GM19395 (cell line): ENCODE measurements around the gene CST1.
"Not testable (repeated sequence)": the region's sequence is repeated elsewhere in the genome, so short reads cannot be mapped to it uniquely, and the experiment has no call there.

Experiments
- ATAC-seq: cut with Tn5 transposase; IDR thresholded peaks from one replicate; pipeline ENCODE4 v1.9.1; 2021; ENCODE audit warnings: mild to moderate bottlenecking, moderate library complexity; ENCODE audit not compliant: unreplicated experiment

The CST1 gene, protein sequence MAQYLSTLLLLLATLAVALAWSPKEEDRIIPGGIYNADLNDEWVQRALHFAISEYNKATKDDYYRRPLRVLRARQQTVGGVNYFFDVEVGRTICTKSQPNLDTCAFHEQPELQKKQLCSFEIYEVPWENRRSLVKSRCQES

DNA sequence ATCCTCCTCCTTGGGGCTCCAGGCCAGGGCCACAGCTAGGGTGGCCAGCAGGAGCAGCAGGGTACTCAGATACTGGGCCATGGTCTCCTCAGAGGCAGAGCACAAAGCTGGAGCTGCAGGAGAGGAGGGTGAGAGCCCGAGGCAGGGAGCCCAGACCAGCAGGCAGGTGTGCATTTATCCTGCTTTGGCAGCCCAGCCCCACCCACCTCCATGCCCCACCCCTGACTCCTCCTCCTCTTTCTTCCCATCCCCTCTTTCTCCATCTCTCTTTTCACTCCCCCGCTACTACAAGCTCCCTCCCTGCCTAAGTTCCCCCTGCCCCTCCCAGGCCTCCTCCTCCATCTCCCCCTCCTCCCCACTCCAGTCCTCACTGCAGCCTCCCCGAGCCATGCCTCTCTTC, at the start of gene CST1:
Gene CST1 (minus strand): TSS at position 150 of the 400 bp plus-strand sequence. CDS start 69 bp downstream, at position 81.
- not testable (repeated sequence) for ATAC-seq

DNA sequence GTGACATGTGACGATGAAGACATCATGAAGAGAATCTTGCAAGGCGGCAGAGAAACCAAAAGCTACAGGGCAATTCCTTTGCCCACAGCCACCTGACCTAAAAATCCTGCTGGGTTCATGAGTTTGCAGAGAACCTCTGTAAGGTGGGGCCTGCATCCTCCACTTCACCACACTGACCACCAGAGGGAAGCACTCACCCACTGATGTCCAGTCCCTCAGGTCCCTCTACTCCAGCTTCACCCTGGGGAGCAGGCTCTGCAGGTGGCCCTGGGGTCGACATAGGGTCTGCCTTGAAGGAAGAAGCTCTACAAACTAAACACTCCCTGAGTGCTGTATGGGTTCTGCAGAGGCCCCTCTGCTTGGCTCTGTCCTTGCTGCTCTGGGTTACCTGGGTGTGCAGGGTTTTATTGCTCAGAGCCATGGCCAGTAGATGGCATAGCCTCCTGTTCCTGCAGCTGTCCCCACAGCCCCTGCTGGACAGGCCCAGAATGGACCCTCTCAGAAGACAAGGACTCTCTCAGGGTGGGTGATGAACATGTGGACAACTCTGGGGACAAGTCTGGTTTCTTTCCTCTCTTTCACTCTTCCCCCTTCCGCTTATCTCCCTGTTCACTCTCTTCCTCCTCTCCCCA, 48.6 kb upstream of the CST1 start:
- ATAC-seq = peak; percentile 84

DNA sequence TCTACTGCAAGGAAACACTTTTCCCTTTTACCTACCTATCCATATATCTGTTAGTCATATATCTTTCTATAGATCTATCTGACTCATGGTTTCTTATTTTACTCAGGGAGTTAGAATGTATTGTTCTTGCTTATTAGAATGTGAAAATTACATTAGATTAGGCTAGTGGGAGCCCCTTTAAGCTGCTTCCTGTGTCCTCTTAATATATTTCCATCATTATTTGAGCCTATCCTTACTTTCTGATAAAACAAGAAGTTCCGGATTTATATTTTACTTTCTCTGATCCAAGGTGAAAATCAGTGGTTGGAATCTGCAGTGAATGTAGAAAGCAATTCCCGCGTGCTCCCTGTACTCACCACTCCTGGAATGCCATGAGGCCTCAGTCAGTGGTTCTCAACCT, 44.8 kb upstream of the CST1 start:
- no peak for ATAC-seq

DNA sequence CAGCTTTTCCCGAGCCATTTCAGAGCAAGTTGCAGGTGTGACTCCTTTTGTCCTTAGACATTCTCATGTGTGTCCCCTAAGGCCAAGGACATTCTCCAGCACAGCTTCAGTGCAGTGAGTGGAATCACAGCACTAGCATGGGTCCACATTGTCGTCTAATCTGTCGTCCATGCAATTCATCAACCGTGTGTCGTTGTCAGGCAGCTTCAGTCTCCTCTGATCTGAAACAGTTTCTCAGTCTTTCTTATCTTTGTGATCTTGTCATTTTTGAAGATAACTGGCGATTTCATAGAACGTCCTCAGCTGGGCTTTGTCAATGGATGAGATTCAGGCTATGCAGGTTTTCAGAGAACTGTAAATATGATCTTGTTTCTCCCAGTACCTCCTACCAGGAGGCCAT, 44.1 kb upstream of the CST1 start:
- ATAC-seq = no peak

DNA sequence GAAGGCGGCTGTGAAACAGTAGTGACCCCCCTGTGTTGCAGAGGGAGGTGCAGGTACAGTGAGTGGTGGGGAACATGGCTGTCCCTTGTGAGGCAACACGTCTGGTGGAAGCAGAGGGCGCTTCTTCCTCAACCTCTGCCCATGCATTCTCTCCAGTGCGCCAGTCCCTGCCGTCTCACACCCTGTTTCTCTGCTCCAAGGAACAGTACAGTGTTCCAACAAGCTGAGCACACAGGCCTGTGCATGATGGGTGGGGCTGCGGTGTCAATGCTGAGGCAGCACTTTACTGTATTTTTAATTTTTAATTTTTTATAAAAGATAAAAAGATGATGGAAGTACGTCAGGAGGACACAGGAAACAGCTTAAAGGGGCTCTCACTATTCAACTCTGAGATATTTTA, 43.3 kb upstream of the CST1 start:
- no peak for ATAC-seq

DNA sequence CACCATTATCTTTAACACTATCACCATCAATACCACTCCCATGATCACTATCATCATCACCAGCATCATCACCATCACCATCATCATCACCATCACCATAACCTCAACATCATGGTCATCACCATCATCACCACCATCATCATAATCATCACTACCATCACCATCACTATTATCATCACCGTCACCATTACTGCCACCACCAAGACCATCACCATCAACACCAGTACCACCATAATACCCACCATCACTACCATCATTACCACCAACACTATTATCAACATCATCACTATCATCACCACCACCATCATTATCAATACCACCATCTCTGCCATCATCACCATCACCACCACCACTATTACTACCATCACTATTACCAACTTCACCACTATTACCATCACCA, 32.7 kb upstream of the CST1 start:
- no peak for ATAC-seq

DNA sequence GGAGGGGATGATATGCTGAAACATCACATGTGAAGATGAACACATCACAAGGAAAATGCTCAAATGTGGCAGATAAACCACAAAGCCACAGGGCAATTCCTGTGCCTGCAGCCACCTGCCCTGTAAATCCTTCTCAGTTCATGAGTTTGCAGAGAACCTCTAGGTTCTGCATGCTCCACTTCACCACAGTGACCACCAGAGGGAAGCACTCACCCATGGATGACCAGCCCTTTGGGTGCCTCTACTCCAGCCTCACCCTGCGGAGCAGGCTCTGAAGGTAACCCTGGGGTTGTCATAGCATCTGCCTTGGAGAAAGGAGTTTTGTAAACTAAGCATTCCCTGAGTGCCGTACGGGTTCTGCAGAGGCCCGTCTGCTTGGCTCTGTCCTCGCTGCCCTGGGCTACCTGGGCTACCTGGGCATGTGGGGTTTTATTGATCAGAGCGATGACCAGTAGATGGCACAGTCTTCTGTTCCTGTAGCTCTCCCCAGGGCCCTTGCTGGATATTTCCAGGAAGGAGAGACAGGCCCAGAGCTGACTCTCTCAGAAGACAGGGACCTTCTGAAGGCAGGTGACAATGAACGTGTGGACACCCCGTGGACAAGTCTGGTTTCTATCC, 31.7 kb upstream of the CST1 start:
- no peak for ATAC-seq

DNA sequence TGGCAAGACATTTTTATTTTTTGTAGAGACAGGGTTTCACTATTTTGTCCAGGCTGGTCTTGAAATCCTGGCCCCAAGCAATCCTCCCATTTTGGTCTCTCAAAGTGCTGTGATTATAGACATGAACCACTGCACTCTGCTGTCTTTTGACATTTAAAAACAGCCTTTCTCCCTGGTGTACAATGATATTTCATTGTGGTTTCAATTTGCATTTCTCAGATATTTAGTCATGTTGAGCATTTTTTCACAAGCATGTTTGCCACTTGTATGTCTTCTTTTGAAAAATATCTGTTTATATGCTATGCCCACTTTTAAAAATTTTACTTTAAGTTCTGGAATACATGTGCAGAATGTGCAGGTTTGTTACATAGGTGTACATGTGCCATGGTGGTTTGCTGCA, 27.9 kb upstream of the CST1 start:
- not testable (repeated sequence) for ATAC-seq

DNA sequence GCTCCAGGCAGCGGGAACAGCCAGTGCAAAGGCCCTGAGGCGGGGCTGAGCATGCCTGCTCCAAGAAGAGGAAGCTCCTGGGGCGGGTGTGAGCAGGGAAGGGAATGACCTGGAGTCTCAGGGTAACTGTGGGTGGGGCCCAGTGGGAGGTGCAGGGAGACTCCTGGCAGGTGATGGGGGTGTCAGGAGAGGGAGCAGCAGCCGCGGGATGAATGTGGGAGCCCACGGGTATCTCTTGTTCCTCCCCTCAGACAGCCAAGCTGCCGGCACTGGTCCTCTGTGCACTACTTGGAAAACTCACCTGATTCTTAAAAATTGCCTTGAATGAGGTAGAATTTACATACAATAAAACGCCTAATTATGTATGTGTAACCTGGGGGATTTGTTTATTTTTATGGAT, 26.6 kb upstream of the CST1 start:
- ATAC-seq = not testable (repeated sequence)

DNA sequence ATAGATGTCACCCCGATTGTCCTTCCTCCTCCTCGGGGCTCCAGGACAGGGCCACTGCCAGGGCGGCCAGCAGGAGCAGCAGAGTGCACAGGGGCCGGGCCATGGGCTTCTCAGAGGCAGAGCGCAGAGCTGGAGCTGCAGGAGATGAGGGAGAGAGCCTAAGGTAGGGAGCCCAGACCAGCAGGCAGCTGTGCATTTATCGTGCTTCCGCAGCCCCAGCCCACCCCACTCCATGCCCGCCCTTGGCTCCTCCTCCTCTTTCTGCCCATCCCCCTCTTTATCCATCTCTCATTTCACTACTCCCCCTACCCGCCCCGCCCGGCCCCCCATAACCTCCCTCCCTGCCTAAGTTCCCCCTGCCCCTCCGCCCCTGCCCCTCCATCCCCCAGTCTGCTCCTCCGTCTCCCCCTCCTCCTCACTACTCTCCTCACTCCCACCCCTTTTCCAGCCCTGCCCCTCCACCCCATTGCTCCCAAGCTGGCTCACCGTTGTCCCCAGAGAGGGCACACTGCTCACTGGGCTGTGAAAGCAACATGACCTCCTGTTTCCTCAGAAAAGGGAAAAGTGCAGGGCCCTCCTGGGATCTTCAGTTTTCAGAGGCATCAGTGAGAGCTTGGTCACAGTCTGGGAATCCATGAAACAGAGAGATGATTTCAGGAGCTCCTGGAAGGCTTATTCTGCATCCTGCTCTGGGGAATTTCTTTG, 25.5 kb upstream of the CST1 start:
- no peak for ATAC-seq

DNA sequence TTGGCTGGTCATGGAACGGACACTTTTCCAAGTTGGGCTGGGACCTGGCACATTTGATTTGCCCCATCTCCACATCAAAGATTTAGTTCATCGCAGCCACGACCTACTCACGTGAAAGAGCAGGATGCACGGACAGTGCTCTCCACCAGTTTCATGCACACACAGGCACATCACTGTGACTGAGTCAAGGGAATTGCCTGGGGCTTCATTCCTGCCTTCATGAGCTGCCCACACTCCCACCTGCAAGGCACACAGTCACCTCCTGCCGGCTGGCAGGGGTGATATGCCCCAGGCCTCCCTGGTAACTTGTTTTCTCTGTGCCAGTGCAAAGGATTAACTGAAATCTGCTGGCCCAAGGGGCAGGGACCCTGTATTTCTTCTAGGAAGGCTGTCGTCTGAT, 23.3 kb upstream of the CST1 start:
- ATAC-seq = no peak

DNA sequence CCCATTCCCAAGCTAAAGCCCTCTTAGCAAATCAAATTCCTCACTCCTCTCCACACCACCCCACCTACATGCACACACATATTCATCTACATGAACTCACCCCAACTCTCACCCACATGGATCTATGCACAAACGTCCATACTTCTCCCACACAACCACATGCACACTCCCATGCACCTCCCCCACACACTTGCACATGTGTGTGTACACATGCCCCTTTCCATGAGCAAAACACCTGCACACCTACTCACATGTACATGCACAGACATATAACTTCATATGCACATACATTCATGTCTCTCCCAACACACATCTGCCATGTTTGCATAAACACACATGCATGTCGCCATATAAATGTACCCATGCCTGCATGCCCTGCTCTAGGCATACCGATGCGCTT, 22.8 kb upstream of the CST1 start:
- no peak for ATAC-seq

DNA sequence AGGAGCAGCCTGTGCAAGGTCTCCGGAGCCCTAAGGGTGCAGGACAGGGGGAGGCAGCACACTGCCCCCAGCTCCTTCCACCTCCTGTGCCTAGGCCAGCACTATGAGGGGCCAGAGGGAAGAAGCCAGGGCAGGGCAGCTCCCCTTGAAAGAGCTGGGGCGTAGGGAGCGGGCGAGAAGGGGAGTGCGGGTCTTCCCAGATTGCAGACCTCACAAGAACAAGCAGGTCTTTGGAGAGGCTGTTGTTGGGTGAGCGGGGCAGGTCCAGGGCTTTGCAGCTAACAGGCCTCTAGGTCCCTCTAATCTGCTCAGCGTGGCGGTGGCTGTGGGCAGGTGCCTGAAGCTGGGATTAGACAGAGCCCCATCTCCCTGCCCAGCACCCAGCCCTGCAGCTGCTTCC, 22.4 kb upstream of the CST1 start:
- ATAC-seq = no peak

DNA sequence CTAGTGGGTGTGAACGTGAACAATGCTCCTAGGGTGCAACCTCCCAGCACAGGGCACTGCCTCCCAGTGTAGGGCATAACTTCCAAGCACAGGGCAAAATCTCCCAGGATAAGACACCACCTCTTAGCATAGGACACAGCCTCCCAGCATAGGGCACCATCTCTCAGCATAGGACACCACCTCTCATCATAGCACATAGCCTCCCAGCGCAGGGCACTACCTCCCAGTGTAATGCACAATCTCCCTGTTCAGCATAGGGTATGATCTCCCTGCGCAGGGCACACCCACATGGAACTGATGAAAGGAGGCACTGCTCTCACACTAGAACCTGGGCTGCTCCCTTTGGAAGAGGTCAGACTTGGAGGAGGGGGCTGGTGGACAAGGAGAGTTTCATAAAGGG, 21.3 kb upstream of the CST1 start:
- ATAC-seq = no peak

DNA sequence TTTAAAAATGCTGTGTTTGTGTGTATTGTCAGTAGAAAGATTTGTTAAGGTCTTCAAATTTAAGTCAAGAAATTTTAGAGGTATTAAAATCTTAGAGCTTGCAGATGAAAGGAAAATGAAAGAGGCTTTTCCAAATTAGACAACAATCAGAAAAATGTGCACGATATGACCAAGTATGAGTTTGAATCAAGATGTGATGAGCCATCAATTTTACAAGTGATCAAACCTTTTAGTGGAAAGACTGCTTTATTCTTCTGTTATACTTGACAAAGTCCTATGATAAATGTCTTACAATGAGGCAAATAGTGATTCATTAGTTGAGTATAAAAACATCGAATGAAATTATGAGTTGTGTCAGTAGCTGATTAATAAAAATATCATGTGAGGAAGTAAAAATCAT, 19.6 kb upstream of the CST1 start:
- no peak for ATAC-seq

DNA sequence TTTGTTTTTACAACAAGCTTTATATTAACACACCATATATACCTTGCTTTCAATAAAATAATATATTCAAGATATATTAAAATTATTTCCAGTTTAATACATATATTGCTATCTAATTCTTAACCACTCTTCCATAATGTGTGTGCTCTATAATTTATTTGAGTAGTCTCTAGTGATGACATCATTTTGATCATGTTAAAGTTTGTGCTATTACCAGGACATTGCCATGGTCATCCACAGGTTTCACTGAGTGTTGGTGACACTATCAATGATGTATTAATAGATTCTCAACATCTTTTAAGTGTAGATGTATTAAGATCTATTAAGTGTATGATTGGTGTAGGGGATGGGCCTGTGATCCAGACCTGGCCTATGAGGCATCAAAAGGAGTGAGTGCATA, 17.8 kb upstream of the CST1 start:
- not testable (repeated sequence) for ATAC-seq

DNA sequence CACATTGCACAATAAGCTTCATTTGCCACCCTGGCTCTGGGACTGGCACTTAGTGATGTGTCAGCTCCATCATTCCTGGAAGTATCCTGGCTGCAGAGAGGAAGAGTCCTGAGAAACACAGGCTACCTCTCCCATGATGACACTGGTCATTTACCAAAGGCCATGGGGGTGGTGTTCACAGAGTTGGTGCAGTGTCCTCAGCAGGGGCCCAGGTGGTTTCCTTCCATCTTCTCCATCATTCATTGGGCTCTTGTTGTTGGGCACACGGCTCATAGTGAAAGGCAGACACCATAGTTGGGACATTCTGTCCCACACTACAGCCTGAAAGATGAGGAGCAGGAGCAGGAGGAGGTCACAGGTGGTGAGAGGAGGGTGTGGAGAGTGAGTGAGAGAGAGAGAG, 15.8 kb upstream of the CST1 start:
- no peak for ATAC-seq

DNA sequence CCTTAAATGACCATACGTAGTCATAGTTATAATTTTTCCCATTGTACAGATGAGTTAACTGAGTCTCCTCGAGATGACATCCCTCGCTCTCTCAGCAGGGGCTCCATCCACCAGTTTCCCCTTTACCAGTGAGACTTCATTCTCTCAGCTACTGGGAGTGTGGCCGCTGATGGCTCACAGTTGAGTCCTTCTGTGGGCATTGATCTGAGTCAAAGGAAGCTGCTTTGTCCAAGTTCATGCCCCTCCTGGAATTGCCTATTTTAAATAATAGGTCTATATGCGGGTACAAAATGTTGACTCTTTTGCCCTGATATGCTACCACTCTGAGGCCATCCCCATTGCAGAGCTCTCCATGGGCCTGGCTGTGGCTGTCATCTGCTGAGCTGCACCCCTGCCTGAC, 14.8 kb upstream of the CST1 start:
- no peak for ATAC-seq

DNA sequence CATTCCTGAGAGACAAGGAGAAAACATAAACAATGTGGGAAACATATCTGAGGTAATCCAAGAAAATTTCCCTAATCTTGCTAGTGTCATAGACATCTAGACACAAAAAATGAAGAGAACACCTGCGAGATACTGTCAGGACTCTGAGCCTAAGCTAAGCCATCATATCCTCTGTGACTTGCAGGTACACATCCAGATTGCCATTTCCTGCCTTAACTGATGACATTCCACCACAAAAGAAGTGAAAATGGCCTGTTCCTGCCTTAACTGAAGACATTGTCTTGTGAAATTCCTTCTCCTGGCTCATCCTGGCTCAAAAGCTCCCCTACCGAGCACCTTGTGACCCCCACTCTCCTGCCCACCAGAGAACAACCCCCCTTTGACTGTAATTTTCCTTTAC, 13.9 kb upstream of the CST1 start:
- ATAC-seq = not testable (repeated sequence)

DNA sequence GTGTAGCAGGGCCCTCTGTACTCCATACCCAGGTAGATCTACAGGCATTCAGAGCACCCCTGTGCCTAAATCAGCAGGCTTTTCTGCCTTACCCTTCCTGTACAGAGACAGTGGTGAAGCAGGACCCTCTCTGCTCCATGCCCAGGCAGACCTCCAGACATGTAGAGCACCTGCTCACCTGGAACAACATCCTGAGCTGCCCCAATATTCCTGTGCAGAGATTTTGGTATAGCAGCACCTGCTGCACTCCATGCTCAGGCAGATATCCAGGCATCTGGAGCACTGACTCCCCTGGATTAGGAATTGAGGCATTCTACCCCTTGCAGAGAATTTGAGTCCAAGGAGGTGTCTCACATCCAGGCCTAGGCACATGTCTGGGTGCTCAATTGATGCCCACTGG, 12.6 kb upstream of the CST1 start:
- ATAC-seq = no peak

DNA sequence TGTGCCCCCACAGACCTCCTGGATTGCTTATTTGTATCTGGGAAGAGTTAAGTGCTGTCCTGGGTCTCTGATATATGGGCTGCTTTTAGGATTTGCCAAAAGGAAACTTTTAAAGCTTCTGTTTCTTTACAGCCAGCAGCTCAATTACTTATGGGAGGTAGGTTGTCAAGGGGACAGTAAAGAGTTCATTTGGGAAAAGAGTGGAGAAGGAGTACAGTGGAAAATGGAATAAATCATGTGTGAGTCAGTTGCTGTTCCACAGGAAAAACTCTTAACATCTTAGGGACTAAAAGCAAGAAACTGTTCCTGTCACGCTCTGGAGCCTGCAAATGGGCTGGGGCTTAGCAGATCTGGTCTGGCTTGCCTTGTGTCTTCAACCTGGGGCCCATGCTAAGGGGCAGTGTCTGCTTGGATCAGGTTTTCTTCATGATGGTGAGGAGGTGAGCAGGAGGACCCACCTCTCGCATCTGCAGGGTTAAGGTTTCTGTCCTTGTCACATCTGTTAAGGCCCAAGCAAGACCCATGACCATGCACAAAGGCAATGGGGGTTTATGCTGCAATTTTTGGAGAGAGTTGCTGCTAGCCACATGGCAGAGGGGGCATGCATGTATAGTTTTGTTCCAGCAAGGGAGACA, 8.7 kb upstream of the CST1 start:
- no peak for ATAC-seq

DNA sequence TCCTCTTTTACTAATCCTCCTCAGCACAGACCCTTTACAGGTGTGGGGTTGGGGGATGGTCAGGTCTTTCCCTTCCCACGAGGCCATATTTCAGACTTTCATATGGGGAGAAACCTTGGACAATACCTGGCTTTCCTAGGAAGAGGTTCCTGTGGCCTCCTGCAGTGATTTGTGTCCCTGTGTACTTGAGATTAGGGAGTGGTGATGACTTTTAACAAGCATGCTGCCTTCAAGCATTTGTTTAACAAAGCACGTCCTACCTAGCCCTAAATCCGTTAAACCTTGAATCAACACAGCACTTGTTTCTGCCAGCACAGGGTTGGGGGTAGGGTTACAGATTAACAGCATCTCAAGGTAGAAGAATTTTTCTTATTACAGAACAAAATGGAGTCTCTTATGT, 6.1 kb upstream of the CST1 start:
- not testable (repeated sequence) for ATAC-seq
